HTERT RPE-1 (cell line): Measurements from ENCODE around the gene INS.

Source experiments
- in situ Hi-C: fragments of 300-500 bp; cut with MboI; formaldehyde crosslinking; loops from 4 replicates; pipeline ENCODE4 v1.14.3; 2020; ENCODE audit warnings: low sequenced_read_pairs

INS gene

GRCh38 chr11:2167141-2168045 lies 6.4 kb upstream of the INS start:
- in situ Hi-C loops, result no loop called here

DNA sequence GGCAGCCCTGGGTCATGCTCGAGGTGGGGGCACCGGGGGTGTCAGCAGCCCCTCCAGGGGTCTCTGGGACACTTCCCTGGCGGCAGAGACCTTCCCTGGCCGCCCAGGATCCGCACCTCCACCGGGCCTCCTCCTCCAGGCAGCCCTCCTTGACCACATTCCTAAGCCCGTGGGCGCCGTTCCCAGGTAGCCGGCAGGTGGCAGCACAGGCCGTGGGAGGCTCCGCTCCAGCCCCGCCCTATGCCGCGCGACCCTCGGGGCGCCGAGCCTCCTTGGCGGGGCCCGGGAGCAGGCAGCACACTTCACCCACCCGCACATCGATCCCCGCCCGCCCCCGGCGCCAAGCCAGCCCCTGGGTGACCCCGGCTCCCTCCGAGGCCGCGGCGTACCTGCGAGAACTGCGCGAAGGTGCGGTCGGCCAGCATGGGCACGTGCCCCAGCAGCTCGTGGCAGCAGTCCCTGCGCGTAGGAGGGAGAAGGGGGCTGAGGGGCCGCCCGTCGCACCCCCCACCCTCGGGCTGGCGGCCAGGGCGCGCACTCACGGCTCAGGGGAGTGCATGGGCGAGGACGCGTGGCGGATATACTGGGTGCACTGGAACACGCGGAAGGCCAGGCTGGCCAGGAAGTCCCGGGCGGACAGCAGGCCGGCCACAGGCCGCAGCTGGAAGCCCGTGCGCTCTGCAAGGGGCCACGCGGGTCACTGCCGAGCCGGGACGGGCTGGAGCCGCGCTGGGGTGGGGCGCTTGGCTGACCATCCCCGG lies 5.3 kb upstream of the INS start:
- in situ Hi-C loops, result no loop called here

DNA sequence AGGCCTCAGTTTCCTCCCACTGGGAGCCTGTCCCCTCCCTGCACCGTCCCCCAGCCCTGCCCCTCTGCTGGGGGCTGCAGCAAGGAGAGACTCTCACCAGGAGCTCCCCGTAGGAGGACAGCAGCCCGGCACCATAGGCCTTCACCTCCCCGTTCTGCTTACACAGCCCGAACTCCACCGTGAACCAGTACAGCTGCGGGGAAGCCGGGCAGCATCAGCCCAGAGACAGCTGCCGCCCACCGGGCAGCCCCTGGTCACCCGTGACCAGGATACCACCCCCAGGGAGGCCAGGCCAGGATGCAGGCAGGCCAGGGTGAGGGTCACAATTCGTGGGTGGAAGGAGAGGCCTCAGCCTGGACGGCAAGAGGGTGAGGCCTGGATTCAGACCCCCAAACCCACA lies 4.6 kb upstream of the INS start:
- in situ Hi-C loops, result no loop called here

GRCh38 chr11:2164861-2165555 lies 4.0 kb upstream of the INS start:
- in situ Hi-C loops, result no loop called here

DNA sequence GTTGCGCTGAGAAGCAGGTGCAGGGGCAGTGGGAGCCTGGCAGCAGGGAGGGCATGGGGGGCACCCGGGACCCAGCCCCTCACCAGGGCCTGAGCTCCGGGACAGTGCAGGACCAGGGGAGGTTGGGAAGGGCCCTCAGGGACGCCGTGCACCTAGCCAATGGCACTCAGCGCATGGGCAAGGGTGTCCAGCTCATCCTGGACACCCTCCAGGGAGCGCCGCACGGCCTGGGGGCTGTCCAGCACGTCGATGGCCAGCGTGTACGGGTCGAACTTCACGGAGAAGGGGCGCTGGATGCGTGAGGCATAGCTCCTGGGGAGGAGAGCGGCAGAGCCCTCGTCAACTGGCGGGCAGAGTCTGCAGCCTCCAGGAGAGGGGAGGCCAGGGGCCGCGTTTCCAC lies 3.1 kb upstream of the INS start:
- in situ Hi-C loops, result no loop called here

DNA sequence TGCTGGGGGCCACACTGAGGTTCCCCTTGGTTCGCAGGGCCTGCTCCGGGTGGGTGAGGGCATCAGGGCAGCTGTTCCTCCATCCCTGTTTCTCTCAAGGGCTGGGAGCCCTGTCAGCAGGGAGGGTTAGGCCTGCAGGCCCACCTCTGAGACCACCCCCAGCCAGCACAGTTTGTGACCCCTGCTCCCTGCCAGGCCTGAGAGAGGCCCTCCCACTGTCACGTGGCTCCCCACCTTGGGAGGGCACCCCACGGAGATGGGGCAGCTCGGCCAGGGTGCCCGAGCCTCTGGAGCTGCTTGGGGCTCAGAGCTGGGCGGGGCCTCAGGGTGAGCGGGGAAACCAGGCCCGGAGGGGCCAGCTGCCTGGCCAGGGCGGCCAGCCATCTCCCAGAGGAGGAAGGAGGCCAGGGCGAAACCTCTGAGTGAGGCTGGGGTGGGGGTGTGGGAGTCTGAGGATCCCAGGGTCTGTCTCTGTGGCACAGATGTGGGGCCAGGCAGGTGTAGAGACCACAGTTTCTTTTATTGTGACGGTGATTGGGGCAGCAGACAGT lies 2.5 kb upstream of the INS start:
- in situ Hi-C loops, result no loop called here

DNA sequence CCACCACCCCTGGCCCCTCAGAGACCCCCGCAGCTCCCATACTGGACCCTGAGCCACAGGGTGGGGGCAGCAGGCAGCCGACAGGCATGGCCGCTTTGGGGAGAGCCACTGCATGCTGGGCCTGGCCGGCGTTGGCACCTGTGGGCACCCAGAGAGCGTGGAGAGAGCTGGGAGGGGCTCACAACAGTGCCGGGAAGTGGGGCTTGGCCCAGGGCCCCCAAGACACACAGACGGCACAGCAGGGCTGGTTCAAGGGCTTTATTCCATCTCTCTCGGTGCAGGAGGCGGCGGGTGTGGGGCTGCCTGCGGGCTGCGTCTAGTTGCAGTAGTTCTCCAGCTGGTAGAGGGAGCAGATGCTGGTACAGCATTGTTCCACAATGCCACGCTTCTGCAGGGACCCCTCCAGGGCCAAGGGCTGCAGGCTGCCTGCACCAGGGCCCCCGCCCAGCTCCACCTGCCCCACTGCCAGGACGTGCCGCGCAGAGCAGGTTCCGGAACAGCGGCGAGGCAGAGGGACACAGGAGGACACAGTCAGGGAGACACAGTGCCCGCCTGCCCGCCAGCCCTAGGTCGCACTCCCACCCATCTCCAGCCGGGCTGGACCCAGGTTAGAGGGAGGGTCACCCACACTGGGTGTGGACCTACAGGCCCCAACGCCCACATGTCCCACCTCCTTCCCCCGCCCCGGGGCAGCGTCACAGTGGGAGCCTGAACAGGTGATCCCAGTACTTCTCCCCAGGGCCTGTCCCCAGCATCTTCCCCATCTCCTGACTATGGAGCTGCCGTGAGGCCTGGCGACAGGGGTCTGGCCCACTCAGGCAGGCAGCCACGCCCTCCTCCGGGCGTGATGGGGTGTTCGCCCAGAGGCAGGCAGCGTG lies 1.2 kb downstream of the INS start:
- in situ Hi-C loops, result no loop called here

GRCh38 chr11:2158966-2159365 lies 2.0 kb downstream of the INS start:
- in situ Hi-C loops, result no loop called here

DNA sequence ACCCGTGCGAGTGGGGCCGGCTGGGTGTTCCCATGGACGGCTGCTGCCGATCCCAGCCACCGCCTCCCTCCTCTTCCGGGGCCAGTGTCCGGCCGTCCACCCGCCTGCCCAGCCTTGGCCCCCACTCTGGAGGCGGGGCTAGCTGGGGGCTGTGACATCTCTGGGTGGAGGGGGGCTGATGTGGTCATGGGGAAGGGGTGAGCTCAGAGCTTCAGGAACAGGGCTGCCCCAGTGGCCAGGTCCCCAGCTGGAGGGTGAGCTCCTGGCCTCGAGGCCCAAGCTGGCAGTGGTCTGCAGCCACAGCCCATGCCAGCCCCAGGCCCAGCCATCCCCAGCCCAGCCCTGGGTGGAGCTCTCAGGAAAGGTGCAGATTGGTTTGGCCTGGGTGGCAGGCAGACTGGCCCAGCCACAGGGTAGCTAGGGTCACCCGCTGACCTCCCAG lies 2.7 kb downstream of the INS start:
- in situ Hi-C loops, result no loop called here

- in situ Hi-C loops, result no loop called here
These were observed 3.5 kb downstream of the INS start for GRCh38 chr11:2157294-2158040.

- in situ Hi-C loops, result no loop called here
These were observed 4.4 kb downstream of the INS start for GRCh38 chr11:2156416-2157182.

DNA sequence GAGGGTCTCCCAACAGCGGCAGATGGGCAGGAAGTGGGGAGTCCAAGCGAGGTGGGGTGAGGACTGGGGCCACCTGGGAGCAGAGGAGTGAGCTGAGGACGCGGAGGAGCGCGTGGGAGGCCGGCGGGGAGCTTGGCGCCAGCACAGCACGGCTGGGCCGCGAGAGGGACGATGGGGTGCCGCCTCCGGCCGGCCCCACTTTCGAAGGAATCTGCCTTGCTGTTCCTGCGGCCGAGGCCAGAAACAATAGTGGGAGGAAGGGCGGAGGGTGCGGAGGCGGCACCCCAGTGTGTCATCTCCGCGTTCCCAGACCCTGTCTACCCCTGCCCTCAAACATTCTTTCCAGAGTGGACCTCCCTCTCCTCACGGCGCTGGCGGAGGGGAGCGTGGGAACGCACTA lies 5.5 kb downstream of the INS start:
- in situ Hi-C loops, result no loop called here

DNA sequence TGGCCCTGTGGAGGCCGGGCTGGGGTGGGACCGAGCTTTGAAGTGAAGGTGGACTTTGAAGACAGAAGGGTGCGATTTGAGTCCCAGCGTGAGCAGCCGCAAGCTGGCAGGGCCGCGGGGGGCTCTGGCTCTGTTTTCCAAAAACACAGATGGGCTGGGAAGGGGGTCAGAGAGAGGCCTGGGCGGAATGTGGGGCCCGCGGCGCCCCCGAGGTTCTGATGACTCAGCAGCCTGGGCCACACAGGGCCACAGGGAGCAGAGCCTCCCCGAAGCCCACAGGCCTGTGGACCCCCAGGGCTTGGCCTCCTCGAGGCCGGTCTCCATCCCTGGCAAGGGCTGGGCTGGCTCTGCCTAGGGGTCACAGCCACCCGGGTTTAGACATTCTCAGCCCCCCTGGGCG lies 6.1 kb downstream of the INS start:
- in situ Hi-C loops, result no loop called here

- in situ Hi-C loops, result no loop called here
These were observed 6.8 kb downstream of the INS start for GRCh38 chr11:2154195-2154585.

- in situ Hi-C loops, result no loop called here
These were observed 7.3 kb downstream of the INS start for GRCh38 chr11:2153581-2154194.

GRCh38 chr11:2151500-2152257 lies 9.3 kb downstream of the INS start:
- in situ Hi-C loops, result no loop called here
